NCI-H524 (cell line): ENCODE results near the gene TPSB2.
A peak's percentile ranks its signal among the peaks of the same experiment; 100 is the strongest.
"Not testable (repeated sequence)": the region's sequence is repeated elsewhere in the genome, so short reads cannot be mapped to it uniquely, and the experiment has no call there.

ENCODE experiments used
- DNase-seq, 2 experiments: peaks; one replicate each; lab custom pipeline; 2025; lab: John Stamatoyannopoulos, UW

The TPSB2 gene

GRCh38 chr16:1199347-1200013 is 30.5 kb downstream of the TPSB2 start:
- no peak for DNase-seq

GRCh38 chr16:1198671-1199346 is 31.2 kb downstream of the TPSB2 start:
- DNase-seq = not testable (repeated sequence)

- DNase-seq = no peak
Measured at GRCh38 chr16:1198194-1198593, 31.8 kb downstream of the TPSB2 start.

GRCh38 chr16:1197237-1197866 is 32.6 kb downstream of the TPSB2 start:
- DNase-seq = no peak

GRCh38 chr16:1196494-1196893 is 33.5 kb downstream of the TPSB2 start:
- no peak for DNase-seq

GRCh38 chr16:1195393-1195666 is 34.7 kb downstream of the TPSB2 start:
- DNase-seq = no peak

- peak in 1 of 2 experiments; percentile 28 for DNase-seq
Measured at GRCh38 chr16:1194665-1195392, 35.2 kb downstream of the TPSB2 start.

GRCh38 chr16:1193825-1194581 is 36.0 kb downstream of the TPSB2 start:
- no peak for DNase-seq

GRCh38 chr16:1193143-1193824 is 36.7 kb downstream of the TPSB2 start:
- DNase-seq = peak; percentile 46 to 72

- no peak for DNase-seq
Measured at GRCh38 chr16:1192384-1193073, 37.5 kb downstream of the TPSB2 start.

GRCh38 chr16:1190789-1191188 is 39.2 kb downstream of the TPSB2 start:
- DNase-seq = not testable (repeated sequence)

- DNase-seq = no peak
Measured at GRCh38 chr16:1189455-1189854, 40.5 kb downstream of the TPSB2 start.

- DNase-seq = no peak
Measured at GRCh38 chr16:1188432-1189189, 41.4 kb downstream of the TPSB2 start.

GRCh38 chr16:1185460-1186207 is 44.4 kb downstream of the TPSB2 start:
- not testable (repeated sequence) for DNase-seq

- no peak for DNase-seq
Measured at GRCh38 chr16:1184980-1185379, 45.0 kb downstream of the TPSB2 start.

GRCh38 chr16:1184156-1184868 is 45.7 kb downstream of the TPSB2 start:
- DNase-seq = peak; percentile 61 to 75

- peak; percentile 82 to 85 for DNase-seq
Measured at GRCh38 chr16:1182950-1183907, 46.8 kb downstream of the TPSB2 start.

GRCh38 chr16:1182316-1182671 is 47.7 kb downstream of the TPSB2 start:
- no peak for DNase-seq
